Endothelial cell of umbilical vein (primary cell): ENCODE data around the gene KRT6A. TPM values are rescaled to one million over a fixed set of nuclear protein-coding genes. Genes with fewer than 3 reads are reported as not detected.

Source experiments
- BruUV-seq: library from RNA; stranded (reverse); fragments of 400-500 nt; replicated peaks from 2 replicates; lab custom pipeline; 2021; lab: Mats Ljungman, UMichigan
- CTCF ChIA-PET: fragments of 300-600, 350-600 bp; sonication (Branson Sonifier 250); formaldehyde crosslinking; loops from one replicate; lab custom pipeline; 2021; ENCODE audit warnings: antibody characterized with exemption, inconsistent platforms; lab: Charles Lee
- POLR2A ChIA-PET: fragments of 300-600, 350-600 bp; sonication (Branson Sonifier 250); formaldehyde crosslinking; loops from one replicate; lab custom pipeline; 2021; ENCODE audit warnings: antibody characterized with exemption, inconsistent platforms; lab: Charles Lee
- DNase-seq: peaks from one replicate; pipeline ENCODE4 v3.0.0-alpha.2; 2011; ENCODE audit warnings: low read depth, low spot score
- FAIRE-seq: peaks from 2 replicates; lab custom pipeline; 2011; peaks lifted over from hg19 to GRCh38; lab: Jason Lieb, UNC
- H2AFZ ChIP-seq: 2 replicates; pipeline ENCODE4 v1.6.0; 2012; ENCODE audit warnings: low read depth, low read length, control low read depth, inconsistent platforms
- H3K27ac ChIP-seq: 2 replicates; pipeline ENCODE4 v1.5.1; 2011; ENCODE audit warnings: low read depth, mild to moderate bottlenecking, control low read depth, low read length, moderate library complexity; ENCODE audit not compliant: insufficient read depth
- H3K27me3 ChIP-seq, 2 experiments: 2 replicates each; pipeline versions ENCODE4 v1.6.0 to v1.6.1; 2011; ENCODE audit warnings: low read length in 2 of 2, mixed read lengths in 1 of 2; ENCODE audit not compliant: control insufficient read depth in 2 of 2, insufficient read depth in 2 of 2
- H3K36me3 ChIP-seq, 2 experiments: 2 replicates in 1 of 2; 3 replicates in 1 of 2; pipeline ENCODE4 v1.5.1; 2011; ENCODE audit warnings: low read length in 2 of 2, mild to moderate bottlenecking in 1 of 2, moderate library complexity in 1 of 2; ENCODE audit not compliant: control insufficient read depth in 2 of 2, insufficient read depth in 2 of 2; ENCODE audit errors: extremely low read depth in 1 of 2
- H3K4me1 ChIP-seq: 3 replicates; pipeline ENCODE4 v1.5.1; 2011; ENCODE audit warnings: mild to moderate bottlenecking, low read length; ENCODE audit not compliant: control insufficient read depth, insufficient read depth; ENCODE audit errors: extremely low read depth
- H3K4me2 ChIP-seq: 2 replicates; pipeline ENCODE4 v1.6.1; 2011; ENCODE audit warnings: low read length, control low read depth, mixed read lengths; ENCODE audit not compliant: insufficient read depth
- H3K4me3 ChIP-seq, 3 experiments: fragments of 200-600 bp in 1 of 3; sonication (generic), shearing (Covaris generic) in 1 of 3; replicated peaks in 1 of 3; 2 replicates each; pipeline ENCODE4 v1.5.1; 2011 to 2016; ENCODE audit warnings: control low read depth in 3 of 3, low read length in 3 of 3, mild to moderate bottlenecking in 2 of 3, inconsistent platforms in 1 of 3, low read depth in 1 of 3, moderate library complexity in 1 of 3; ENCODE audit not compliant: insufficient read depth in 1 of 3
- H3K79me2 ChIP-seq: 2 replicates; pipeline ENCODE4 v1.6.0; 2012; ENCODE audit warnings: low read length, inconsistent platforms; ENCODE audit not compliant: control insufficient read depth, insufficient read depth
- H3K9ac ChIP-seq: replicated peaks from 2 replicates; pipeline ENCODE3; 2011; ENCODE audit warnings: low read length, control low read depth; ENCODE audit not compliant: insufficient read depth; ENCODE audit errors: extremely low read depth
- H3K9me1 ChIP-seq: replicated peaks from 3 replicates; pipeline ENCODE4 v1.6.0; 2011; ENCODE audit warnings: mild to moderate bottlenecking, low read length; ENCODE audit not compliant: control insufficient read depth, insufficient read depth; ENCODE audit errors: extremely low read depth
- H3K9me3 ChIP-seq: replicated peaks from 2 replicates; pipeline ENCODE4 v1.5.1; 2012; ENCODE audit warnings: low read length, inconsistent platforms; ENCODE audit not compliant: control insufficient read depth, insufficient read depth
- H4K20me1 ChIP-seq: replicated peaks from 2 replicates; pipeline ENCODE3; 2011; ENCODE audit warnings: mild to moderate bottlenecking, low read length; ENCODE audit not compliant: control insufficient read depth, insufficient read depth; ENCODE audit errors: extremely low read depth
- EZH2 ChIP-seq: IDR thresholded peaks from 2 replicates; pipeline ENCODE4 v1.6.1; 2012; ENCODE audit warnings: borderline replicate concordance, low read depth, mild to moderate bottlenecking, moderate library complexity, low read length, inconsistent platforms; ENCODE audit not compliant: severe bottlenecking
- FOS ChIP-seq: IDR thresholded peaks from 2 replicates; pipeline ENCODE4 v1.6.1; 2011; ENCODE audit warnings: mild to moderate bottlenecking, low read length, moderate library complexity, borderline replicate concordance; ENCODE audit not compliant: insufficient read depth
- GATA2 ChIP-seq: IDR thresholded peaks from 2 replicates; pipeline ENCODE4 v1.7.0; 2011; ENCODE audit warnings: low read depth, mild to moderate bottlenecking, moderate library complexity, mixed read lengths, low read length; ENCODE audit not compliant: insufficient read length, insufficient read depth
- JUN ChIP-seq: IDR thresholded peaks from 2 replicates; pipeline ENCODE4 v1.6.1; 2011; ENCODE audit warnings: borderline replicate concordance, low read depth; ENCODE audit not compliant: insufficient read length, insufficient read depth
- MAX ChIP-seq: IDR thresholded peaks from 2 replicates; pipeline ENCODE4 v1.6.1; 2011; ENCODE audit not compliant: insufficient read depth, insufficient read length
- MYC ChIP-seq: IDR thresholded peaks from one replicate; pipeline ENCODE4 v1.6.1; 2011; ENCODE audit warnings: mild to moderate bottlenecking, low read depth, low read length
- POLR2A ChIP-seq: IDR thresholded peaks from 2 replicates; pipeline ENCODE4 v1.6.1; 2012; ENCODE audit warnings: low read depth, mild to moderate bottlenecking, control low read depth, low read length
- POLR2AphosphoS5 ChIP-seq: IDR thresholded peaks from 2 replicates; pipeline ENCODE4 v1.6.1; 2012; ENCODE audit warnings: low read depth, mild to moderate bottlenecking, control low read depth, low read length, moderate library complexity; ENCODE audit not compliant: insufficient read depth
- dilution Hi-C: fragments of 300-500 bp; cut with MboI; formaldehyde crosslinking; loops from one replicate; pipeline ENCODE4 v1.15.0; 2019; ENCODE audit warnings: low sequenced_read_pairs; ENCODE audit not compliant: extremely low pct_ligation_motif_present
- intact Hi-C: fragments of 100-400 bp; cut with micrococcal nuclease; formaldehyde crosslinking; loops from one replicate; pipeline ENCODE4 v1.10.0; 2022
- polyA plus RNA-seq, 4 experiments: library from polyadenylated mRNA; depleted of rRNA in 3 of 4; stranded (reverse) in 3 of 4; unstranded in 1 of 4; fragments of >200 nt; gene quantifications; 2 replicates each; pipeline versions ENCODE4 v1.2.1 to v1.2.3, GENCODE V29; 2011 to 2012; ENCODE audit warnings: missing spikeins in 1 of 4
- total RNA-seq: library from RNA; stranded (reverse); gene quantifications from 2 replicates; pipeline ENCODE4 v1.2.3, GENCODE V29; 2021
- TF ChIP-seq, protein P1 (sequence below), 2 donors: IDR thresholded peaks; 1 replicate in 1 of 2; 2 replicates in 1 of 2; pipeline ENCODE4 v1.5.1; 2011; ENCODE audit warnings: low read length in 2 of 2, mild to moderate bottlenecking in 2 of 2, moderate library complexity in 2 of 2, control low read depth in 1 of 2, inconsistent platforms in 1 of 2, low read depth in 1 of 2; ENCODE audit not compliant: insufficient read depth in 1 of 2; ENCODE audit errors: extremely low read depth in 1 of 2

KRT6A gene
- total and polyA plus RNA-seq, 2 donors (not counting 3 experiments of a cell fraction or from before 2014, with no cell fraction given), result 0.64 TPM; not detected in 1

DNA sequence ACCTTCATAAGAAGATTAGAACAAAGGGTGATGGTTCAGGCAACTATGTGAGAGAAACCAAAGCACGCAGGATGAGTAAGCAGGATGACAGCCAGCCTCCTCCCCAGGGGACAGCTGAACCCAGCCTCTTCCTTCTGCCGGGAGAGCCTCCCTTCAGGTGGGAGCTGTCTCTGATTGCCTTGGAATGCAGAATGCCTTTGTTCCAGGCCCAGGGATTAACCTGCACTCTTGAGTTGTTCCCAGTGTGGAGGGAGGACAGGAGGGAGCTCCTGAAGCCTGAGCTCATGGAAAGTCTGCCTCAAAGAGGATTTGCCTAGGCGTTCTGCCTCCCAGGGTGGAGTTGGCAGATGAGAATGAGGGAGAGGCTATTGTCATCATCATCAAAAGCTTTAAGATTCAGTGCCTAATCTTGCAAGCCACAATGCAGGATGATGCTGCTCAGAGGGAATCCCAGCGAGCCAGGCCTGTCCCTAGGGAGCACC lies 3.6 kb upstream of the KRT6A start:
- FAIRE-seq (no peak), DNase-seq (no peak)
- H3K4me2 ChIP-seq, result no peak overlapping the region
- dilution Hi-C loops (no loop called here), intact Hi-C loops (no loop called here)
- no peak overlapping the region for H2AFZ ChIP-seq
- no peaks in the 10 kb centered on the region for H3K9me1 ChIP-seq
- no peaks in the 10 kb centered on the region for H3K4me1 ChIP-seq
- TF ChIP-seq POLR2A, result no peak
- no peak for TF ChIP-seq GATA2
- no peak for TF ChIP-seq EZH2
- no peak for TF ChIP-seq MAX
- TF ChIP-seq FOS, result no peak
- TF ChIP-seq JUN, result no peak
- TF ChIP-seq POLR2AphosphoS5, result no peak
- TF ChIP-seq, protein P1, sequence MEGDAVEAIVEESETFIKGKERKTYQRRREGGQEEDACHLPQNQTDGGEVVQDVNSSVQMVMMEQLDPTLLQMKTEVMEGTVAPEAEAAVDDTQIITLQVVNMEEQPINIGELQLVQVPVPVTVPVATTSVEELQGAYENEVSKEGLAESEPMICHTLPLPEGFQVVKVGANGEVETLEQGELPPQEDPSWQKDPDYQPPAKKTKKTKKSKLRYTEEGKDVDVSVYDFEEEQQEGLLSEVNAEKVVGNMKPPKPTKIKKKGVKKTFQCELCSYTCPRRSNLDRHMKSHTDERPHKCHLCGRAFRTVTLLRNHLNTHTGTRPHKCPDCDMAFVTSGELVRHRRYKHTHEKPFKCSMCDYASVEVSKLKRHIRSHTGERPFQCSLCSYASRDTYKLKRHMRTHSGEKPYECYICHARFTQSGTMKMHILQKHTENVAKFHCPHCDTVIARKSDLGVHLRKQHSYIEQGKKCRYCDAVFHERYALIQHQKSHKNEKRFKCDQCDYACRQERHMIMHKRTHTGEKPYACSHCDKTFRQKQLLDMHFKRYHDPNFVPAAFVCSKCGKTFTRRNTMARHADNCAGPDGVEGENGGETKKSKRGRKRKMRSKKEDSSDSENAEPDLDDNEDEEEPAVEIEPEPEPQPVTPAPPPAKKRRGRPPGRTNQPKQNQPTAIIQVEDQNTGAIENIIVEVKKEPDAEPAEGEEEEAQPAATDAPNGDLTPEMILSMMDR (IDR thresholded peaks at IDR 0.05; ENCODE audit: extremely low read depth in 1 of 2, insufficient read depth in 1 of 2, low read depth in 1 of 2, low read length in 2 of 2), result no peak
- no peak for TF ChIP-seq MYC
- BruUV-seq, result no TSS peak
- H3K9ac ChIP-seq, result no peak overlapping the region
- ChIA-PET CTCF (no interaction called here), POLR2A (no interaction called here)
- no peak overlapping the region for H3K27ac ChIP-seq
- no peaks in the 10 kb centered on the region for H3K79me2 ChIP-seq
- H3K27me3 ChIP-seq, result peaks cover 10% of the 10 kb centered on the region in 2 experiments
- H3K4me3 ChIP-seq, result no peak overlapping the region
- no peaks in the 10 kb centered on the region for H3K36me3 ChIP-seq
- H3K9me3 ChIP-seq, result no peaks in the 10 kb centered on the region
- H4K20me1 ChIP-seq, result no peaks in the 10 kb centered on the region
